GM23248 (cell line): ENCODE data around the gene SHISA9. TPM values are rescaled to one million over a fixed set of nuclear protein-coding genes. Genes with fewer than 3 reads are reported as not detected.

ENCODE experiments used
- DNase-seq: peaks from one replicate; pipeline ENCODE4 v3.0.0-alpha.2; 2015
- H2AFZ ChIP-seq: fragments of 200-600 bp; sonication (generic); 2 replicates; pipeline ENCODE4 v1.6.1; 2016; ENCODE audit warnings: antibody characterized with exemption
- H3F3A ChIP-seq: fragments of 200-600 bp; sonication (generic); 2 replicates; pipeline ENCODE4 v1.6.1; 2016; ENCODE audit warnings: mild to moderate bottlenecking, antibody characterized with exemption, mixed run types; ENCODE audit not compliant: insufficient read depth
- H3K27ac ChIP-seq: fragments of 200-600 bp; sonication (generic); 2 replicates; pipeline ENCODE4 v1.5.1; 2016; ENCODE audit warnings: mild to moderate bottlenecking
- H3K27me3 ChIP-seq: fragments of 200-600 bp; sonication (generic); replicated peaks from 2 replicates; pipeline ENCODE4 v1.6.1; 2016; ENCODE audit warnings: mild to moderate bottlenecking; ENCODE audit not compliant: insufficient read depth
- H3K36me3 ChIP-seq: fragments of 200-600 bp; sonication (generic); 2 replicates; pipeline ENCODE4 v1.6.1; 2016; ENCODE audit warnings: low read depth, mild to moderate bottlenecking
- H3K4me1 ChIP-seq: fragments of 200-600 bp; sonication (generic); 2 replicates; pipeline ENCODE4 v1.6.1; 2016; ENCODE audit warnings: mild to moderate bottlenecking; ENCODE audit not compliant: insufficient read depth
- H3K4me2 ChIP-seq: fragments of 200-600 bp; sonication (generic); one replicate; pipeline ENCODE4 v1.6.1; 2016; ENCODE audit warnings: mild to moderate bottlenecking; ENCODE audit not compliant: unreplicated experiment
- H3K4me3 ChIP-seq: fragments of 200-600 bp; sonication (generic); 2 replicates; pipeline ENCODE4 v1.5.1; 2016; ENCODE audit warnings: mild to moderate bottlenecking
- H3K79me2 ChIP-seq: fragments of 200-600 bp; sonication (generic); 2 replicates; pipeline ENCODE4 v1.6.1; 2016; ENCODE audit warnings: mild to moderate bottlenecking; ENCODE audit not compliant: insufficient read depth
- H3K9ac ChIP-seq: fragments of 200-600 bp; sonication (generic); 2 replicates; pipeline ENCODE4 v1.6.1; 2016; ENCODE audit warnings: mild to moderate bottlenecking
- H3K9me2 ChIP-seq: fragments of 200-600 bp; sonication (generic); 2 replicates; pipeline ENCODE4 v1.6.1; 2016; ENCODE audit warnings: mixed run types, mild to moderate bottlenecking, moderate library complexity; ENCODE audit not compliant: insufficient read depth
- H3K9me3 ChIP-seq: fragments of 200-600 bp; sonication (generic); one replicate; pipeline ENCODE4 v1.6.1; 2017; ENCODE audit warnings: low read depth
- H4K20me1 ChIP-seq: fragments of 200-600 bp; sonication (generic); 2 replicates; pipeline ENCODE4 v1.6.0; 2016; ENCODE audit not compliant: insufficient read depth
- EZH2 ChIP-seq: fragments of 200-600 bp; sonication (generic); IDR thresholded peaks from 2 replicates; pipeline ENCODE4 v1.6.1; 2018; ENCODE audit warnings: antibody characterized with exemption, mild to moderate bottlenecking; ENCODE audit not compliant: insufficient read depth, poor library complexity, severe bottlenecking
- EZH2phosphoT487 ChIP-seq: fragments of 200-600 bp; sonication (generic); IDR thresholded peaks from 2 replicates; pipeline ENCODE4 v1.6.1; 2018; ENCODE audit warnings: antibody characterized with exemption, moderate library complexity, mild to moderate bottlenecking, low read depth; ENCODE audit not compliant: insufficient read depth
- WGBS, 2 experiments: methylation state at CpG; one replicate each; pipeline ENCODE4 v1.1.6; 2015 to 2017; ENCODE audit warnings: low lambda C conversion rate in 2 of 2, low coverage in 1 of 2; ENCODE audit errors: missing lambda C conversion rate in 2 of 2; 5-methylcytosine and 5-hydroxymethylcytosine counted together
- in situ Hi-C: fragments of 300-500 bp; cut with MboI; formaldehyde crosslinking; loops from 2 replicates; pipeline ENCODE4 v1.15.0; 2020
- polyA plus RNA-seq: library from polyadenylated mRNA; unstranded; fragments of >200 nt; fragmentation: Nextera tagmentation; extraction: Ambion mirVana; gene quantifications from 2 replicates; pipeline ENCODE4 v1.2.1, GENCODE V29; 2016
- total RNA-seq: library from RNA; depleted of rRNA; stranded (reverse); fragments of >200 nt; shearing (Covaris generic); gene quantifications from 2 replicates; pipeline ENCODE4 v1.2.3, GENCODE V29; 2014

SHISA9 gene
- total and polyA plus RNA-seq, 2 experiments from 2014 or later = not detected

- Histone ChIP-seq H3K9ac (no peak overlapping the region), H3K4me3 (no peak overlapping the region), H3K4me1 (peaks cover 8% of the 10 kb centered on the region; the same call in 1 of the 2 replicates), H3K9me2 (no peaks in the 10 kb centered on the region), H3K27ac (no peak overlapping the region), H4K20me1 (no peaks in the 10 kb centered on the region), H3K9me3 (no peaks in the 10 kb centered on the region), H3K36me3 (no peaks in the 10 kb centered on the region), H3K27me3 (no peaks in the 10 kb centered on the region), H3K79me2 (no peaks in the 10 kb centered on the region), H3K4me2 (no peak overlapping the region), H2AFZ (no peak overlapping the region), H3F3A (no peaks in the 10 kb centered on the region)
- WGBS, 2 experiments = 69 to 70% methylated on average over 5 of the region's 5 CpGs
- in situ Hi-C loops = no loop called here
- DNase-seq = no peak
- TF ChIP-seq EZH2phosphoT487 (no peak), EZH2 (no peak)
Observed at GRCh38 chr16:12869698-12870427, 31.5 kb upstream of the SHISA9 start.

- Histone ChIP-seq H3K4me1 (peaks cover 8% of the 10 kb centered on the region; the same call in 1 of the 2 replicates), H3F3A (no peaks in the 10 kb centered on the region), H3K9me3 (no peaks in the 10 kb centered on the region), H2AFZ (no peak overlapping the region), H3K27me3 (no peaks in the 10 kb centered on the region), H3K4me3 (no peak overlapping the region), H4K20me1 (no peaks in the 10 kb centered on the region), H3K9ac (no peak overlapping the region), H3K27ac (no peak overlapping the region), H3K36me3 (no peaks in the 10 kb centered on the region), H3K9me2 (no peaks in the 10 kb centered on the region), H3K79me2 (no peaks in the 10 kb centered on the region), H3K4me2 (no peak overlapping the region)
- WGBS, 2 experiments = 52 to 61% methylated on average over 1 of the region's 1 CpG
- no peak for TF ChIP-seq EZH2
- no peak for TF ChIP-seq EZH2phosphoT487
- no peak for DNase-seq
- in situ Hi-C loops = no loop called here
Observed at GRCh38 chr16:12871784-12872183, 29.6 kb upstream of the SHISA9 start.

GRCh38 chr16:12874186-12874585 is 27.2 kb upstream of the SHISA9 start:
- Histone ChIP-seq H4K20me1 (no peaks in the 10 kb centered on the region), H3K27ac (no peak overlapping the region), H3K4me2 (peak overlapping the region; percentile 18), H3F3A (no peaks in the 10 kb centered on the region), H3K27me3 (no peaks in the 10 kb centered on the region), H3K79me2 (no peaks in the 10 kb centered on the region), H3K4me1 (peaks cover 8% of the 10 kb centered on the region; the same call in 1 of the 2 replicates), H3K9me3 (no peaks in the 10 kb centered on the region), H3K9ac (no peak overlapping the region), H2AFZ (no peak overlapping the region), H3K9me2 (no peaks in the 10 kb centered on the region), H3K4me3 (no peak overlapping the region), H3K36me3 (no peaks in the 10 kb centered on the region)
- in situ Hi-C loops = no loop called here
- 0 to 2% methylated on average over 2 of the region's 2 CpGs for WGBS, 2 experiments
- TF ChIP-seq EZH2 = no peak
- no peak for TF ChIP-seq EZH2phosphoT487
- peak; percentile 86 for DNase-seq

GRCh38 chr16:12876778-12877177 is 24.6 kb upstream of the SHISA9 start:
- no peak overlapping the region for H3K27ac ChIP-seq
- H3K36me3 ChIP-seq = no peaks in the 10 kb centered on the region
- H3K27me3 ChIP-seq = no peaks in the 10 kb centered on the region
- no peak overlapping the region for H3K4me3 ChIP-seq
- H3F3A ChIP-seq = no peaks in the 10 kb centered on the region
- H2AFZ ChIP-seq = no peak overlapping the region
- no peak overlapping the region for H3K9ac ChIP-seq
- H3K9me2 ChIP-seq = no peaks in the 10 kb centered on the region
- no peak overlapping the region for H3K4me2 ChIP-seq
- TF ChIP-seq EZH2 (no peak), EZH2phosphoT487 (no peak)
- no peaks in the 10 kb centered on the region for H3K79me2 ChIP-seq
- WGBS, 2 experiments = 69 to 71% methylated on average over 5 of the region's 5 CpGs
- in situ Hi-C loops = no loop called here
- no peaks in the 10 kb centered on the region for H3K9me3 ChIP-seq
- H3K4me1 ChIP-seq = peaks cover 8% of the 10 kb centered on the region; the same call in 1 of the 2 replicates
- no peaks in the 10 kb centered on the region for H4K20me1 ChIP-seq
- no peak for DNase-seq

- 56 to 66% methylated on average over 3 to 4 of the region's 4 CpGs for WGBS, 2 experiments
- Histone ChIP-seq H3K4me1 (peaks cover 8% of the 10 kb centered on the region; the same call in 1 of the 2 replicates), H3F3A (no peaks in the 10 kb centered on the region), H3K9me2 (no peaks in the 10 kb centered on the region), H2AFZ (no peak overlapping the region), H3K9me3 (no peaks in the 10 kb centered on the region), H3K36me3 (no peaks in the 10 kb centered on the region), H3K79me2 (no peaks in the 10 kb centered on the region), H3K4me2 (no peak overlapping the region), H3K4me3 (no peak overlapping the region), H3K9ac (no peak overlapping the region), H3K27ac (no peak overlapping the region), H4K20me1 (no peaks in the 10 kb centered on the region), H3K27me3 (no peaks in the 10 kb centered on the region)
- DNase-seq = no peak
- in situ Hi-C loops = no loop called here
- TF ChIP-seq EZH2 = no peak
- no peak for TF ChIP-seq EZH2phosphoT487
Observed at GRCh38 chr16:12878973-12879372, 22.4 kb upstream of the SHISA9 start.
